ENCODE data around the gene GRM1.

Gene GRM1

GRCh38 chr6:146282837-146283236 is 254.0 kb downstream of the GRM1 start:
- DNase-seq = no peak

GRCh38 chr6:146284311-146284710 is 255.4 kb downstream of the GRM1 start:
- no peak for DNase-seq

GRCh38 chr6:146286961-146287360 is 258.1 kb downstream of the GRM1 start:
- no peak for DNase-seq

- DNase-seq = no peak
These were observed 259.0 kb downstream of the GRM1 start for GRCh38 chr6:146287691-146288369.

- DNase-seq = no peak
These were observed 261.1 kb downstream of the GRM1 start for GRCh38 chr6:146289816-146290588.

- no peak for DNase-seq
These were observed 261.7 kb downstream of the GRM1 start for GRCh38 chr6:146290589-146290901.

GRCh38 chr6:146292506-146292905 is 263.6 kb downstream of the GRM1 start:
- no peak for DNase-seq

GRCh38 chr6:146295695-146296094 is 266.8 kb downstream of the GRM1 start:
- no peak for DNase-seq

- no peak for DNase-seq
These were observed 269.0 kb downstream of the GRM1 start for GRCh38 chr6:146297815-146298214.

- no peak for DNase-seq
These were observed 271.7 kb downstream of the GRM1 start for GRCh38 chr6:146300521-146300920.

- no peak for DNase-seq
These were observed 272.9 kb downstream of the GRM1 start for GRCh38 chr6:146301764-146302163.

- DNase-seq = no peak
These were observed 274.1 kb downstream of the GRM1 start for GRCh38 chr6:146302994-146303393.

- DNase-seq = no peak
These were observed 275.3 kb downstream of the GRM1 start for GRCh38 chr6:146304181-146304580.

- no peak for DNase-seq
These were observed 276.2 kb downstream of the GRM1 start for GRCh38 chr6:146305092-146305491.

- no peak for DNase-seq
These were observed 277.1 kb downstream of the GRM1 start for GRCh38 chr6:146305951-146306350.

- no peak for DNase-seq
These were observed 281.8 kb downstream of the GRM1 start for GRCh38 chr6:146310628-146311027.

- no peak for DNase-seq
These were observed 282.2 kb downstream of the GRM1 start for GRCh38 chr6:146311079-146311478.

GRCh38 chr6:146312608-146313007 is 283.7 kb downstream of the GRM1 start:
- no peak for DNase-seq

- DNase-seq = no peak
These were observed 286.7 kb downstream of the GRM1 start for GRCh38 chr6:146315381-146316174.

GRCh38 chr6:146316175-146316495 is 287.3 kb downstream of the GRM1 start:
- no peak for DNase-seq

- no peak for DNase-seq
These were observed 302.2 kb downstream of the GRM1 start for GRCh38 chr6:146331013-146331412.

GRCh38 chr6:146335336-146335735 is 306.5 kb downstream of the GRM1 start:
- DNase-seq = no peak

- DNase-seq = no peak
These were observed 307.3 kb downstream of the GRM1 start for GRCh38 chr6:146336191-146336590.

- no peak for DNase-seq
These were observed 308.5 kb downstream of the GRM1 start for GRCh38 chr6:146337376-146337775.
